ENCODE data around the gene MYOZ1. TPM values are rescaled to one million over a fixed set of nuclear protein-coding genes. Genes with fewer than 3 reads are reported as not detected.
A peak's percentile ranks its signal among the peaks of the same experiment; 100 is the strongest.

The MYOZ1 gene
- total RNA-seq, 4 donors from 2014 or later = not detected

GRCh38 chr10:73629165-73629564, 12.1 kb downstream of the MYOZ1 start:
- ATAC-seq = no peak
- Histone ChIP-seq H3K27me3 (no peaks in the 10 kb centered on the region), H3K4me1 (peaks cover 0 to 18% (median 7%) of the 10 kb centered on the region in 3 donors), H3K27ac (no peak overlapping the region), H3K4me3 (no peak overlapping the region), H3K36me3 (no peaks in the 10 kb centered on the region), H3K9me3 (no peaks in the 10 kb centered on the region)
- TF ChIP-seq EP300 (IDR thresholded peaks at IDR 0.05) (no peak), POLR2A (IDR thresholded peaks at IDR 0.05) (no peak), POLR2AphosphoS5 (IDR thresholded peaks at IDR 0.05) (no peak), CTCF (IDR thresholded peaks at IDR 0.05) (no peak)
- WGBS, 2 donors (ENCODE audit: low coverage in 1 of 2) = 93 to 100% methylated on average over 1 to 5 of the region's 5 CpGs

- Histone ChIP-seq H3K36me3 (no peaks in the 10 kb centered on the region), H3K9me3 (no peaks in the 10 kb centered on the region), H3K4me3 (no peak overlapping the region), H3K27me3 (no peaks in the 10 kb centered on the region), H3K27ac (no peak overlapping the region), H3K4me1 (peaks cover 0 to 19% (median 7%) of the 10 kb centered on the region in 3 donors)
- WGBS, 2 donors (ENCODE audit: low coverage in 1 of 2) = 57 to 60% methylated on average over 7 of the region's 7 CpGs
- TF ChIP-seq EP300 (IDR thresholded peaks at IDR 0.05) (no peak), CTCF (IDR thresholded peaks at IDR 0.05) (no peak), POLR2A (IDR thresholded peaks at IDR 0.05) (no peak), POLR2AphosphoS5 (IDR thresholded peaks at IDR 0.05) (no peak)
- no peak for ATAC-seq
Measured at GRCh38 chr10:73628405-73628804, 12.9 kb downstream of the MYOZ1 start.

- no peaks in the 10 kb centered on the region for H3K27me3 ChIP-seq
- TF ChIP-seq POLR2AphosphoS5 (IDR thresholded peaks at IDR 0.05) (no peak), CTCF (IDR thresholded peaks at IDR 0.05) (no peak), EP300 (IDR thresholded peaks at IDR 0.05) (no peak), POLR2A (IDR thresholded peaks at IDR 0.05) (no peak)
- no peak overlapping the region for H3K4me3 ChIP-seq
- H3K36me3 ChIP-seq = no peaks in the 10 kb centered on the region
- peaks cover 0 to 19% (median 7%) of the 10 kb centered on the region in 3 donors for H3K4me1 ChIP-seq
- ATAC-seq = no peak
- no peaks in the 10 kb centered on the region for H3K9me3 ChIP-seq
- H3K27ac ChIP-seq = no peak overlapping the region
- WGBS, 2 donors (ENCODE audit: low coverage in 1 of 2) = 87 to 98% methylated on average over 6 of the region's 6 CpGs
Measured at GRCh38 chr10:73627300-73627699, 14.0 kb downstream of the MYOZ1 start.

GRCh38 chr10:73625884-73626752, 15.2 kb downstream of the MYOZ1 start:
- Histone ChIP-seq H3K36me3 (no peaks in the 10 kb centered on the region), H3K27me3 (no peaks in the 10 kb centered on the region), H3K27ac (peak overlapping the region; percentile 69 to 88 (median 86)), H3K9me3 (no peaks in the 10 kb centered on the region), H3K4me1 (peaks cover 0 to 19% (median 7%) of the 10 kb centered on the region in 3 donors), H3K4me3 (peak overlapping the region; percentile 74 to 91)
- 2 to 3% methylated on average over 12 to 38 of the region's 42 CpGs for WGBS, 2 donors (ENCODE audit: low coverage in 1 of 2)
- TF ChIP-seq POLR2A (IDR thresholded peaks at IDR 0.05) (peak; percentile 16 to 31), CTCF (IDR thresholded peaks at IDR 0.05) (no peak), POLR2AphosphoS5 (IDR thresholded peaks at IDR 0.05) (peak; percentile 74)
- ATAC-seq = peak; percentile 99
